PC-9 (cell line): ENCODE results near the gene KCNJ15. TPM values are rescaled to one million over a fixed set of nuclear protein-coding genes. Genes with fewer than 3 reads are reported as not detected.

Experiments used
- BruUV-seq: library from RNA; stranded (reverse); fragments of 400-500 nt; replicated peaks from 2 replicates; lab custom pipeline; 2021; lab: Mats Ljungman, UMichigan
- CTCF ChIA-PET: fragments of 300-600 bp; sonication (Branson Sonifier 250); formaldehyde crosslinking; loops from one replicate; lab custom pipeline; 2022; ENCODE audit warnings: antibody characterized with exemption; lab: Charles Lee
- POLR2A ChIA-PET: fragments of 300-600 bp; sonication (Branson Sonifier 250); formaldehyde crosslinking; loops from one replicate; lab custom pipeline; 2022; ENCODE audit warnings: antibody characterized with exemption; ENCODE audit not compliant: unreplicated experiment; lab: Charles Lee
- DNase-seq, 2 experiments: peaks; one replicate each; pipeline versions ENCODE4 v3.0.0 to v3.0.0-alpha.2; 2015 to 2022; ENCODE audit warnings: mixed read lengths in 1 of 2
- H2AFZ ChIP-seq: fragments of 200-600 bp; sonication (generic); 2 replicates; pipeline ENCODE4 v1.8.1; 2017; ENCODE audit warnings: antibody characterized with exemption
- H3F3A ChIP-seq: fragments of 200-600 bp; sonication (generic); 2 replicates; pipeline ENCODE4 v1.8.1; 2017; ENCODE audit warnings: antibody characterized with exemption, mild to moderate bottlenecking, low read depth; ENCODE audit not compliant: insufficient read depth
- H3K27ac ChIP-seq: fragments of 200-600 bp; sonication (generic); 2 replicates; pipeline ENCODE4 v1.6.1; 2016; ENCODE audit warnings: mixed run types
- H3K27me3 ChIP-seq: fragments of 200-600 bp; sonication (generic); 2 replicates; pipeline ENCODE4 v1.6.1; 2016; ENCODE audit warnings: low read depth, mixed run types; ENCODE audit not compliant: insufficient read depth
- H3K36me3 ChIP-seq: fragments of 200-600 bp; sonication (generic); 2 replicates; pipeline ENCODE4 v1.6.1; 2016; ENCODE audit warnings: low read depth, mixed run types
- H3K4me1 ChIP-seq: fragments of 200-600 bp; sonication (generic); replicated peaks from 2 replicates; pipeline ENCODE4 v1.6.1; 2016; ENCODE audit warnings: mixed run types; ENCODE audit not compliant: insufficient read depth
- H3K4me2 ChIP-seq: fragments of 200-600 bp; sonication (generic); 2 replicates; pipeline ENCODE4 v1.6.1; 2017; ENCODE audit warnings: mixed run types
- H3K4me3 ChIP-seq: fragments of 200-600 bp; sonication (generic); 2 replicates; pipeline ENCODE4 v1.6.1; 2016; ENCODE audit warnings: mixed run types
- H3K79me2 ChIP-seq: fragments of 200-600 bp; sonication (generic); 2 replicates; pipeline ENCODE4 v1.6.1; 2017; ENCODE audit warnings: low read depth, mixed run types
- H3K9me2 ChIP-seq: fragments of 200-600 bp; sonication (generic); 2 replicates; pipeline ENCODE4 v1.8.1; 2017; ENCODE audit warnings: mild to moderate bottlenecking; ENCODE audit not compliant: insufficient read depth
- H3K9me3 ChIP-seq: fragments of 200-600 bp; sonication (generic); 2 replicates; pipeline ENCODE4 v1.8.1; 2016; ENCODE audit warnings: low read depth; ENCODE audit not compliant: insufficient read depth
- H4K20me1 ChIP-seq: fragments of 200-600 bp; sonication (generic); 2 replicates; pipeline ENCODE4 v1.8.1; 2017; ENCODE audit not compliant: insufficient read depth
- CTCF ChIP-seq: fragments of 200-600 bp; sonication (generic); conservative IDR thresholded peaks from 2 replicates; pipeline ENCODE4 v1.6.1; 2017; ENCODE audit warnings: mixed run types, antibody characterized with exemption, mild to moderate bottlenecking, moderate library complexity
- EZH2 ChIP-seq: fragments of 200-600 bp; sonication (generic); IDR thresholded peaks from 2 replicates; pipeline ENCODE4 v1.8.0; 2017; ENCODE audit warnings: antibody characterized with exemption, low read depth
- intact Hi-C: fragments of 100-400 bp; cut with micrococcal nuclease; formaldehyde crosslinking; loops from one replicate; pipeline ENCODE4 v1.10.0; 2022; ENCODE audit not compliant: unreplicated experiment
- total RNA-seq: library from RNA; stranded (reverse); gene quantifications from 2 replicates; pipeline ENCODE4 v1.2.3, GENCODE V29; 2021

KCNJ15 gene
- total RNA-seq, 1 experiment from 2014 or later, result not detected

GRCh38 chr21:38258521-38259485 lies 2.0 kb downstream of the KCNJ15 start:
- TF ChIP-seq EZH2, result no peak
- TF ChIP-seq CTCF, result no peak
- H3K4me1 ChIP-seq, result no peaks in the 10 kb centered on the region
- H3K79me2 ChIP-seq, result no peaks in the 10 kb centered on the region
- intact Hi-C loops, result no loop called here
- no peak overlapping the region for H3K4me2 ChIP-seq
- no peak overlapping the region for H2AFZ ChIP-seq
- no peaks in the 10 kb centered on the region for H3F3A ChIP-seq
- no peak overlapping the region for H3K4me3 ChIP-seq
- BruUV-seq, result no TSS peak
- ChIA-PET POLR2A (no interaction called here), CTCF (no interaction called here)
- no peak overlapping the region for H3K27ac ChIP-seq
- DNase-seq, result no peak
- no peaks in the 10 kb centered on the region for H4K20me1 ChIP-seq
- no peaks in the 10 kb centered on the region for H3K9me3 ChIP-seq
- H3K36me3 ChIP-seq, result no peaks in the 10 kb centered on the region
- H3K27me3 ChIP-seq, result peaks cover 22% of the 10 kb centered on the region
- H3K9me2 ChIP-seq, result no peaks in the 10 kb centered on the region

- TF ChIP-seq EZH2, result no peak
- no peak for TF ChIP-seq CTCF
- H3K4me1 ChIP-seq, result no peaks in the 10 kb centered on the region
- H3K4me2 ChIP-seq, result no peak overlapping the region
- BruUV-seq, result no TSS peak
- no peak for DNase-seq
- no peak overlapping the region for H3K27ac ChIP-seq
- no peaks in the 10 kb centered on the region for H4K20me1 ChIP-seq
- POLR2A ChIA-PET, result no interaction called here
- peaks cover 28% of the 10 kb centered on the region for H3K27me3 ChIP-seq
- no peaks in the 10 kb centered on the region for H3K9me2 ChIP-seq
- no peak overlapping the region for H2AFZ ChIP-seq
- H3K36me3 ChIP-seq, result no peaks in the 10 kb centered on the region
- no peak overlapping the region for H3K4me3 ChIP-seq
- H3K9me3 ChIP-seq, result no peaks in the 10 kb centered on the region
- no peaks in the 10 kb centered on the region for H3K79me2 ChIP-seq
- CTCF ChIA-PET, result no interaction called here
- no peaks in the 10 kb centered on the region for H3F3A ChIP-seq
- intact Hi-C loops, result no loop called here
Observed at GRCh38 chr21:38259665-38260064, 2.9 kb downstream of the KCNJ15 start.

GRCh38 chr21:38260426-38260825 lies 3.6 kb downstream of the KCNJ15 start:
- no TSS peak for BruUV-seq
- DNase-seq, result no peak
- H2AFZ ChIP-seq, result no peak overlapping the region
- TF ChIP-seq CTCF, result no peak
- TF ChIP-seq EZH2, result no peak
- no peak overlapping the region for H3K27ac ChIP-seq
- H3K4me2 ChIP-seq, result no peak overlapping the region
- peaks cover 29% of the 10 kb centered on the region for H3K27me3 ChIP-seq
- H3K79me2 ChIP-seq, result no peaks in the 10 kb centered on the region
- no peaks in the 10 kb centered on the region for H3K9me2 ChIP-seq
- intact Hi-C loops, result no loop called here
- POLR2A ChIA-PET, result no interaction called here
- no peak overlapping the region for H3K4me3 ChIP-seq
- H3K4me1 ChIP-seq, result no peaks in the 10 kb centered on the region
- H3F3A ChIP-seq, result no peaks in the 10 kb centered on the region
- H3K9me3 ChIP-seq, result no peaks in the 10 kb centered on the region
- CTCF ChIA-PET, result no interaction called here
- no peaks in the 10 kb centered on the region for H4K20me1 ChIP-seq
- H3K36me3 ChIP-seq, result no peaks in the 10 kb centered on the region
